ENCODE data around the gene POLR1A.

POLR1A gene

DNA sequence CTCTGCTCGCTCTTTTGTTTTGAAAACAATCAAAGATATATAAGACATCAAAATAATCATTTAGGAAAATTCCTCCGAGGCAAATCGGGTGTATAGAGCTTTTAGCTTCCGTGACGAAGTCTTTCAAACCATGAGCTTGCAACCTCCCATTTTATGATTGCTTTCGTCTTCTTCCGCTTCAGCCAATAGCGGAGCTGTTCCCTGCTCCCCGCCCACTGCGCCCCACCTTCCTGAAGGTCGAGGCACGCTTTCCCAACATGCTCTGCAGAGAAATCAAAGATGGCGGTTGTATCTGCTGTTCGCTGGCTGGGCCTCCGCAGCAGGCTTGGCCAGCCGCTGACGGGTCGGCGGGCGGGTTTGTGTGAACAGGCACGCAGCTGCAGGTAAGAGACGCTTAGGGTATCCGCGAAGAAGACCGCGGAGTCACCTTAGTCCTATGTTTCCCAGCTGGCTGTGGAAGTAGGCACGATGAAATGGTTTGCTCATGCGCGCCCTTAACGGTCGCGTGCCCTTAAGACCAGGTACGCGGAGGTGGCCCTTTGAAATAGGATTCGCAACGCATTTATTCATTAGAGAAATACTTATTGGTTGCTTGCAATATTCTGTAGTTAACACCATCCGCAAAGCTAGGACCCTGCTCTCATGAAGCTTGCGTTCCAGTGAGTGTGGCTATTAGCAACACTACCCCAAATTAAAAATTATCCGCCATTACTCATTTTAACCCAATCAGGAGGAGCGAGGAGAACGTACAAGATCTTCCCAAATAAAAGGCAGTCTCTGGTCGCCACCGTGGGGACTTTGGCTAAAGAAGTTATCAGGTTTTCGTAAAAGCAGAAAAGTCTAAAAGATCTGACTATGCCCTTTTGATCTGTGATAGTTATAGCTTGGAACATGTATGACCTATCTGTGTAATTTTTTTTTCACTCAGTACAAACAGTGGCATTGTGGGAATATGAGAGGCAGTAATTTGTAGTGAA, 571 bp upstream of the POLR1A start, which contains the start of gene PTCD3 (continued):
- TF ChIP-seq, protein P1, sequence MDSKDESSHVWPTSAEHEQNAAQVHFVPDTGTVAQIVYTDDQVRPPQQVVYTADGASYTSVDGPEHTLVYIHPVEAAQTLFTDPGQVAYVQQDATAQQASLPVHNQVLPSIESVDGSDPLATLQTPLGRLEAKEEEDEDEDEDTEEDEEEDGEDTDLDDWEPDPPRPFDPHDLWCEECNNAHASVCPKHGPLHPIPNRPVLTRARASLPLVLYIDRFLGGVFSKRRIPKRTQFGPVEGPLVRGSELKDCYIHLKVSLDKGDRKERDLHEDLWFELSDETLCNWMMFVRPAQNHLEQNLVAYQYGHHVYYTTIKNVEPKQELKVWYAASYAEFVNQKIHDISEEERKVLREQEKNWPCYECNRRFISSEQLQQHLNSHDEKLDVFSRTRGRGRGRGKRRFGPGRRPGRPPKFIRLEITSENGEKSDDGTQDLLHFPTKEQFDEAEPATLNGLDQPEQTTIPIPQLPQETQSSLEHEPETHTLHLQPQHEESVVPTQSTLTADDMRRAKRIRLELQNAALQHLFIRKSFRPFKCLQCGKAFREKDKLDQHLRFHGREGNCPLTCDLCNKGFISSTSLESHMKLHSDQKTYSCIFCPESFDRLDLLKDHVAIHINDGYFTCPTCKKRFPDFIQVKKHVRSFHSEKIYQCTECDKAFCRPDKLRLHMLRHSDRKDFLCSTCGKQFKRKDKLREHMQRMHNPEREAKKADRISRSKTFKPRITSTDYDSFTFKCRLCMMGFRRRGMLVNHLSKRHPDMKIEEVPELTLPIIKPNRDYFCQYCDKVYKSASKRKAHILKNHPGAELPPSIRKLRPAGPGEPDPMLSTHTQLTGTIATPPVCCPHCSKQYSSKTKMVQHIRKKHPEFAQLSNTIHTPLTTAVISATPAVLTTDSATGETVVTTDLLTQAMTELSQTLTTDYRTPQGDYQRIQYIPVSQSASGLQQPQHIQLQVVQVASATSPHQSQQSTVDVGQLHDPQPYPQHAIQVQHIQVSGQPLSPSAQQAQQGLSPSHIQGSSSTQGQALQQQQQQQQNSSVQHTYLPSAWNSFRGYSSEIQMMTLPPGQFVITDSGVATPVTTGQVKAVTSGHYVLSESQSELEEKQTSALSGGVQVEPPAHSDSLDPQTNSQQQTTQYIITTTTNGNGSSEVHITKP (tag by site-specific recombination; IDR thresholded peaks at IDR 0.05) = peak; percentile 100
- TF ChIP-seq ZBTB17 (tag by site-specific recombination; IDR thresholded peaks at IDR 0.05) = peak; percentile 79
- peak; percentile 93 for TF ChIP-seq SP3 (tag by site-specific recombination; IDR thresholded peaks at IDR 0.05)
- TF ChIP-seq ZNF423 (tag by site-specific recombination; IDR thresholded peaks at IDR 0.05) = no peak
- peak; percentile 71; the same call in 1 of the 2 replicates for TF ChIP-seq ZFP69B (tag by site-specific recombination; IDR thresholded peaks at IDR 0.05)
- TF ChIP-seq YY2 (tag by site-specific recombination; IDR thresholded peaks at IDR 0.05) = peak; percentile 84
- peak; percentile 84 for TF ChIP-seq YY1 (tag by site-specific recombination; IDR thresholded peaks at IDR 0.05)
- peak; percentile 84 for TF ChIP-seq SP2 (tag by site-specific recombination; IDR thresholded peaks at IDR 0.05)
- TF ChIP-seq, protein P2, sequence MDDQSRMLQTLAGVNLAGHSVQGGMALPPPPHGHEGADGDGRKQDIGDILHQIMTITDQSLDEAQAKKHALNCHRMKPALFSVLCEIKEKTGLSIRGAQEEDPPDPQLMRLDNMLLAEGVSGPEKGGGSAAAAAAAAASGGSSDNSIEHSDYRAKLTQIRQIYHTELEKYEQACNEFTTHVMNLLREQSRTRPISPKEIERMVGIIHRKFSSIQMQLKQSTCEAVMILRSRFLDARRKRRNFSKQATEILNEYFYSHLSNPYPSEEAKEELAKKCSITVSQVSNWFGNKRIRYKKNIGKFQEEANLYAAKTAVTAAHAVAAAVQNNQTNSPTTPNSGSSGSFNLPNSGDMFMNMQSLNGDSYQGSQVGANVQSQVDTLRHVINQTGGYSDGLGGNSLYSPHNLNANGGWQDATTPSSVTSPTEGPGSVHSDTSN (CRISPR knock-in tag; IDR thresholded peaks at IDR 0.05) = peak; percentile 55; the same call in 1 of the 2 replicates

DNA sequence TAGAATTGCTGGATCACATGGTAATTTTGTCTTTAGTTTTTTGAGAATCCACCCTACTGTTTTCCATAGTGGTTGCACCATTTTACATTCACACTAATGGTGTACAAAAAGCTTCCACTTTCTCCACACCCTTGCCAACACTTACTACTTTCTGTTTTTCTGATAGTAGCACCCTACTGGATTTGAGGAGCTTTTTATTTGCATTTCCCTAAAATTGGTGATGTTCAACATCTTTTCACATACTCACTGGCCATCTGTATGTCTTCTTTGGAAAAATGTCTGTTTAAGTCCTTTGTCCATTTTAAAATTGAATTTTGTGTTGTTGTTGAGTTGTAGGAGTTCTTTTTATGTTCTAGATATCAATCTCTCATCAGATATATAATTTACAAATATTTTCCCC, 3.5 kb downstream of the POLR1A start:
- Histone ChIP-seq H3K4me3 (ENCODE audit: low read depth, low read length) (no peak overlapping the region), H3K36me3 (ENCODE audit: control insufficient read depth in 2 of 2, insufficient read depth in 1 of 2, low read length in 2 of 2) (peaks cover 27 to 68% of the 10 kb centered on the region in 2 experiments), H3K27ac (ENCODE audit: extremely low read depth, low read depth, low read length) (no peak overlapping the region), H3K4me1 (ENCODE audit: control insufficient read depth, insufficient read depth, low read length) (no peaks in the 10 kb centered on the region), H3K9me3 (ENCODE audit: control insufficient read depth, insufficient read depth, low read depth, low read length) (no peaks in the 10 kb centered on the region)
- ChIA-PET POLR2A (no interaction called here), CTCF (interaction anchor here (1.0 to 2.0 kb wide), 2 partner anchors 14 to 274 kb away, joined by 5 to 7 read pairs; no protein-coding TSS in a partner anchor)
- TF ChIP-seq ZNF843 (tag by site-specific recombination; IDR thresholded peaks at IDR 0.05) (no peak), ZNF23 (tag by site-specific recombination; IDR thresholded peaks at IDR 0.05; ENCODE audit: borderline replicate concordance) (no peak), ZNF521 (tag by site-specific recombination; IDR thresholded peaks at IDR 0.05) (no peak), ZNF514 (tag by site-specific recombination; IDR thresholded peaks at IDR 0.05) (no peak), ZNF626 (tag by site-specific recombination; IDR thresholded peaks at IDR 0.05) (no peak), ZNF624 (tag by site-specific recombination; IDR thresholded peaks at IDR 0.05) (no peak)
- TF ChIP-seq, protein P3, sequence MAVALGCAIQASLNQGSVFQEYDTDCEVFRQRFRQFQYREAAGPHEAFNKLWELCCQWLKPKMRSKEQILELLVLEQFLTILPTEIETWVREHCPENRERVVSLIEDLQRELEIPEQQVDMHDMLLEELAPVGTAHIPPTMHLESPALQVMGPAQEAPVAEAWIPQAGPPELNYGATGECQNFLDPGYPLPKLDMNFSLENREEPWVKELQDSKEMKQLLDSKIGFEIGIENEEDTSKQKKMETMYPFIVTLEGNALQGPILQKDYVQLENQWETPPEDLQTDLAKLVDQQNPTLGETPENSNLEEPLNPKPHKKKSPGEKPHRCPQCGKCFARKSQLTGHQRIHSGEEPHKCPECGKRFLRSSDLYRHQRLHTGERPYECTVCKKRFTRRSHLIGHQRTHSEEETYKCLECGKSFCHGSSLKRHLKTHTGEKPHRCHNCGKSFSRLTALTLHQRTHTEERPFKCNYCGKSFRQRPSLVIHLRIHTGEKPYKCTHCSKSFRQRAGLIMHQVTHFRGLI (tag by site-specific recombination; IDR thresholded peaks at IDR 0.05) = no peak
- TF ChIP-seq, protein P4, sequence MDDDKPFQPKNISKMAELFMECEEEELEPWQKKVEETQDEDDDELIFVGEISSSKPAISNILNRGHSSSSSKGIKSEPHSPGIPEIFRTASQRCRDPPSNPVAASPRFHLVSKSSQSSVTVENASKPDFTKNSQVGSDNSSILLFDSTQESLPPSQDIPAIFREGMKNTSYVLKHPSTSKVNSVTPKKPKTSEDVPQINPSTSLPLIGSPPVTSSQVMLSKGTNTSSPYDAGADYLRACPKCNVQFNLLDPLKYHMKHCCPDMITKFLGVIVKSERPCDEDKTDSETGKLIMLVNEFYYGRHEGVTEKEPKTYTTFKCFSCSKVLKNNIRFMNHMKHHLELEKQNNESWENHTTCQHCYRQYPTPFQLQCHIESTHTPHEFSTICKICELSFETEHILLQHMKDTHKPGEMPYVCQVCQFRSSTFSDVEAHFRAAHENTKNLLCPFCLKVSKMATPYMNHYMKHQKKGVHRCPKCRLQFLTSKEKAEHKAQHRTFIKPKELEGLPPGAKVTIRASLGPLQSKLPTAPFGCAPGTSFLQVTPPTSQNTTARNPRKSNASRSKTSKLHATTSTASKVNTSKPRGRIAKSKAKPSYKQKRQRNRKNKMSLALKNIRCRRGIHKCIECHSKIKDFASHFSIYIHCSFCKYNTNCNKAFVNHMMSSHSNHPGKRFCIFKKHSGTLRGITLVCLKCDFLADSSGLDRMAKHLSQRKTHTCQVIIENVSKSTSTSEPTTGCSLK (tag by site-specific recombination; IDR thresholded peaks at IDR 0.05) = no peak
- TF ChIP-seq, protein P5, sequence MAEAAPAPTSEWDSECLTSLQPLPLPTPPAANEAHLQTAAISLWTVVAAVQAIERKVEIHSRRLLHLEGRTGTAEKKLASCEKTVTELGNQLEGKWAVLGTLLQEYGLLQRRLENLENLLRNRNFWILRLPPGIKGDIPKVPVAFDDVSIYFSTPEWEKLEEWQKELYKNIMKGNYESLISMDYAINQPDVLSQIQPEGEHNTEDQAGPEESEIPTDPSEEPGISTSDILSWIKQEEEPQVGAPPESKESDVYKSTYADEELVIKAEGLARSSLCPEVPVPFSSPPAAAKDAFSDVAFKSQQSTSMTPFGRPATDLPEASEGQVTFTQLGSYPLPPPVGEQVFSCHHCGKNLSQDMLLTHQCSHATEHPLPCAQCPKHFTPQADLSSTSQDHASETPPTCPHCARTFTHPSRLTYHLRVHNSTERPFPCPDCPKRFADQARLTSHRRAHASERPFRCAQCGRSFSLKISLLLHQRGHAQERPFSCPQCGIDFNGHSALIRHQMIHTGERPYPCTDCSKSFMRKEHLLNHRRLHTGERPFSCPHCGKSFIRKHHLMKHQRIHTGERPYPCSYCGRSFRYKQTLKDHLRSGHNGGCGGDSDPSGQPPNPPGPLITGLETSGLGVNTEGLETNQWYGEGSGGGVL (tag by site-specific recombination; IDR thresholded peaks at IDR 0.05) = no peak
- TF ChIP-seq, protein P6, sequence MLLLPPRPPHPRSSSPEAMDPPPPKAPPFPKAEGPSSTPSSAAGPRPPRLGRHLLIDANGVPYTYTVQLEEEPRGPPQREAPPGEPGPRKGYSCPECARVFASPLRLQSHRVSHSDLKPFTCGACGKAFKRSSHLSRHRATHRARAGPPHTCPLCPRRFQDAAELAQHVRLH (tag by site-specific recombination; IDR thresholded peaks at IDR 0.05) = no peak
- TF ChIP-seq, protein P7, sequence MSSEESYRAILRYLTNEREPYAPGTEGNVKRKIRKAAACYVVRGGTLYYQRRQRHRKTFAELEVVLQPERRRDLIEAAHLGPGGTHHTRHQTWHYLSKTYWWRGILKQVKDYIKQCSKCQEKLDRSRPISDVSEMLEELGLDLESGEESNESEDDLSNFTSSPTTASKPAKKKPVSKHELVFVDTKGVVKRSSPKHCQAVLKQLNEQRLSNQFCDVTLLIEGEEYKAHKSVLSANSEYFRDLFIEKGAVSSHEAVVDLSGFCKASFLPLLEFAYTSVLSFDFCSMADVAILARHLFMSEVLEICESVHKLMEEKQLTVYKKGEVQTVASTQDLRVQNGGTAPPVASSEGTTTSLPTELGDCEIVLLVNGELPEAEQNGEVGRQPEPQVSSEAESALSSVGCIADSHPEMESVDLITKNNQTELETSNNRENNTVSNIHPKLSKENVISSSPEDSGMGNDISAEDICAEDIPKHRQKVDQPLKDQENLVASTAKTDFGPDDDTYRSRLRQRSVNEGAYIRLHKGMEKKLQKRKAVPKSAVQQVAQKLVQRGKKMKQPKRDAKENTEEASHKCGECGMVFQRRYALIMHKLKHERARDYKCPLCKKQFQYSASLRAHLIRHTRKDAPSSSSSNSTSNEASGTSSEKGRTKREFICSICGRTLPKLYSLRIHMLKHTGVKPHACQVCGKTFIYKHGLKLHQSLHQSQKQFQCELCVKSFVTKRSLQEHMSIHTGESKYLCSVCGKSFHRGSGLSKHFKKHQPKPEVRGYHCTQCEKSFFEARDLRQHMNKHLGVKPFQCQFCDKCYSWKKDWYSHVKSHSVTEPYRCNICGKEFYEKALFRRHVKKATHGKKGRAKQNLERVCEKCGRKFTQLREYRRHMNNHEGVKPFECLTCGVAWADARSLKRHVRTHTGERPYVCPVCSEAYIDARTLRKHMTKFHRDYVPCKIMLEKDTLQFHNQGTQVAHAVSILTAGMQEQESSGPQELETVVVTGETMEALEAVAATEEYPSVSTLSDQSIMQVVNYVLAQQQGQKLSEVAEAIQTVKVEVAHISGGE (tag by site-specific recombination; conservative IDR thresholded peaks at IDR 0.05; ENCODE audit: low read depth) = no peak
